IMR-90 (cell line): ENCODE results near the gene CNOT10. TPM values are rescaled to one million over a fixed set of nuclear protein-coding genes. Genes with fewer than 3 reads are reported as not detected.

Experiments
- ATAC-seq: fragments of 200-7000 bp; cut with Tn5 transposase; 2 replicates; pipeline ENCODE4 v1.9.1; 2020; ENCODE audit warnings: low read depth, mild to moderate bottlenecking, moderate library complexity
- BruUV-seq: library from RNA; stranded (reverse); fragments of 400-500 nt; replicated peaks from 2 replicates; lab custom pipeline; 2021; lab: Mats Ljungman, UMichigan
- CTCF ChIA-PET: fragments of 300-600 bp; formaldehyde crosslinking; extraction: SDS; loops from one replicate; lab custom pipeline; 2021; ENCODE audit warnings: antibody characterized with exemption; lab: Yijun Ruan, JAX
- POLR2A ChIA-PET: fragments of 300-600 bp; sonication (Branson Sonifier 250); formaldehyde crosslinking; loops from one replicate; lab custom pipeline; 2022; ENCODE audit warnings: antibody characterized with exemption; ENCODE audit not compliant: unreplicated experiment; lab: Charles Lee
- DNase-seq: peaks from one replicate; pipeline ENCODE4 v3.0.0; 2013
- H2AFZ ChIP-seq: replicated peaks from 2 replicates; pipeline ENCODE3; 2013; ENCODE audit warnings: low read length, mild to moderate bottlenecking; ENCODE audit not compliant: poor library complexity
- H2AK5ac ChIP-seq: 2 replicates; pipeline ENCODE4 v1.6.1; 2013; ENCODE audit warnings: low read depth, low read length, inconsistent platforms
- H2AK9ac ChIP-seq: replicated peaks from 2 replicates; pipeline ENCODE3; 2013; ENCODE audit warnings: mild to moderate bottlenecking, low read depth, low read length, moderate library complexity; ENCODE audit not compliant: poor library complexity
- H2BK120ac ChIP-seq: 2 replicates; pipeline ENCODE4 v1.6.1; 2013; ENCODE audit warnings: low read depth, low read length, inconsistent platforms
- H2BK15ac ChIP-seq: 3 replicates; pipeline ENCODE4 v1.6.1; 2013; ENCODE audit warnings: low read depth, low read length, inconsistent platforms
- H2BK20ac ChIP-seq: 2 replicates; pipeline ENCODE4 v1.6.1; 2013; ENCODE audit warnings: low read depth, mild to moderate bottlenecking, inconsistent platforms, low read length, moderate library complexity
- H2BK5ac ChIP-seq: 2 replicates; pipeline ENCODE4 v1.6.1; 2013; ENCODE audit warnings: mild to moderate bottlenecking, low read depth, low read length, inconsistent platforms; ENCODE audit not compliant: poor library complexity, severe bottlenecking
- H3K14ac ChIP-seq: replicated peaks from 2 replicates; pipeline ENCODE4 v1.6.1; 2013; ENCODE audit warnings: low read depth, low read length, inconsistent platforms
- H3K18ac ChIP-seq: 2 replicates; pipeline ENCODE4 v1.6.1; 2013; ENCODE audit warnings: low read depth, low read length, control low read depth
- H3K23ac ChIP-seq: 2 replicates; pipeline ENCODE4 v1.6.1; 2013; ENCODE audit warnings: low read depth, low read length, inconsistent platforms
- H3K27ac ChIP-seq: 2 replicates; pipeline ENCODE4 v1.5.1; 2013; ENCODE audit warnings: mild to moderate bottlenecking, control low read depth, low read length; ENCODE audit not compliant: insufficient read depth
- H3K27me3 ChIP-seq: 2 replicates; pipeline ENCODE4 v1.6.1; 2013; ENCODE audit warnings: low read length; ENCODE audit not compliant: control insufficient read depth, insufficient read depth
- H3K36me3 ChIP-seq: 2 replicates; pipeline ENCODE4 v1.6.1; 2013; ENCODE audit warnings: low read length, mixed read lengths; ENCODE audit not compliant: control insufficient read depth, insufficient read depth
- H3K4ac ChIP-seq: 2 replicates; pipeline ENCODE4 v1.6.1; 2013; ENCODE audit warnings: low read depth, low read length, inconsistent platforms
- H3K4me1 ChIP-seq: 2 replicates; pipeline ENCODE4 v1.6.1; 2013; ENCODE audit warnings: low read length, mixed read lengths; ENCODE audit not compliant: control insufficient read depth, insufficient read depth
- H3K4me2 ChIP-seq: 2 replicates; pipeline ENCODE4 v1.6.1; 2013; ENCODE audit warnings: low read depth, mild to moderate bottlenecking, control low read depth, low read length, moderate library complexity
- H3K4me3 ChIP-seq: 2 replicates; pipeline ENCODE4 v1.5.1; 2013; ENCODE audit warnings: low read depth, mild to moderate bottlenecking, control low read depth, low read length, moderate library complexity; ENCODE audit not compliant: insufficient read depth
- H3K56ac ChIP-seq: 2 replicates; pipeline ENCODE4 v1.6.1; 2013; ENCODE audit warnings: low read length, inconsistent platforms; ENCODE audit not compliant: insufficient read depth; ENCODE audit errors: extremely low read depth
- H3K79me1 ChIP-seq, 2 experiments: 2 replicates each; pipeline ENCODE4 v1.6.1; 2013; ENCODE audit warnings: low read length in 2 of 2, inconsistent platforms in 1 of 2, low read depth in 1 of 2
- H3K9ac ChIP-seq: 2 replicates; pipeline ENCODE4 v1.6.1; 2013; ENCODE audit warnings: low read depth, low read length, control low read depth
- H3K9me1 ChIP-seq: 2 replicates; pipeline ENCODE4 v1.6.1; 2013; ENCODE audit warnings: low read length, inconsistent platforms; ENCODE audit not compliant: insufficient read depth
- H3K9me3 ChIP-seq: 2 replicates; pipeline ENCODE4 v1.6.1; 2013; ENCODE audit warnings: low read length; ENCODE audit not compliant: control insufficient read depth, insufficient read depth
- H4K20me1 ChIP-seq: 2 replicates; pipeline ENCODE4 v1.6.1; 2013; ENCODE audit warnings: low read length, inconsistent platforms; ENCODE audit not compliant: insufficient read depth
- H4K5ac ChIP-seq: 2 replicates; pipeline ENCODE4 v1.6.1; 2013; ENCODE audit warnings: mild to moderate bottlenecking, low read depth, low read length, control low read depth
- H4K8ac ChIP-seq, 2 experiments: 2 replicates each; pipeline ENCODE4 v1.6.1; 2013; ENCODE audit warnings: low read depth in 2 of 2, low read length in 2 of 2, control low read depth in 1 of 2, inconsistent platforms in 1 of 2
- H4K91ac ChIP-seq: 2 replicates; pipeline ENCODE4 v1.6.1; 2013; ENCODE audit warnings: low read depth, low read length, inconsistent platforms; ENCODE audit not compliant: insufficient read depth
- CHD1 ChIP-seq: IDR thresholded peaks from 2 replicates; pipeline ENCODE4 v1.6.1; 2012; ENCODE audit warnings: low read depth, low read length, improper control_type of control experiment
- CTCF ChIP-seq: conservative IDR thresholded peaks from 2 replicates; pipeline ENCODE4 v1.5.1; 2012; ENCODE audit warnings: mild to moderate bottlenecking, low read depth, low read length, improper control_type of control experiment
- NFE2L2 ChIP-seq: fragments of 150-350 bp; IDR thresholded peaks from 2 replicates; pipeline ENCODE4 v1.6.1; 2016; ENCODE audit warnings: low read depth, mild to moderate bottlenecking, low read length
- WGBS, 2 experiments: methylation state at CpG; one replicate each; pipeline versions ENCODE4 v1.1.5 to v1.1.7; 2013; ENCODE audit warnings: missing lambda C conversion rate in 2 of 2; ENCODE audit not compliant: insufficient read length in 1 of 2; ENCODE audit errors: extremely low coverage in 2 of 2; 5-methylcytosine and 5-hydroxymethylcytosine counted together
- dilution Hi-C: fragments of 300-500 bp; cut with HindIII; formaldehyde crosslinking; loops from one replicate; pipeline ENCODE4 v1.14.3; 2018; ENCODE audit warnings: low sequenced_read_pairs; ENCODE audit not compliant: unreplicated experiment
- in situ Hi-C: fragments of 300-500 bp; cut with MboI; formaldehyde crosslinking; loops from 3 replicates; pipeline ENCODE4 v1.14.3; 2019; ENCODE audit warnings: low sequenced_read_pairs, inconsistent platforms, mixed read lengths
- intact Hi-C: fragments of 100-400 bp; cut with micrococcal nuclease; formaldehyde crosslinking; loops from 2 replicates; pipeline ENCODE4 v1.10.0; 2022
- polyA plus RNA-seq, 3 experiments: library from polyadenylated mRNA; depleted of rRNA; stranded (reverse); fragments of >200 nt; gene quantifications; 2 replicates each; pipeline ENCODE4 v1.2.3, GENCODE V29; 2012; ENCODE audit warnings: low replicate concordance in 1 of 3
- total RNA-seq: library from RNA; depleted of rRNA; stranded (reverse); fragments of >200 nt; gene quantifications from 2 replicates; pipeline ENCODE4 v1.2.3, GENCODE V29; 2012

Gene CNOT10
- total and polyA plus RNA-seq, 2 of the 4 experiments (the other 2 are of a cell fraction), result 15.8 to 20.4 TPM

DNA sequence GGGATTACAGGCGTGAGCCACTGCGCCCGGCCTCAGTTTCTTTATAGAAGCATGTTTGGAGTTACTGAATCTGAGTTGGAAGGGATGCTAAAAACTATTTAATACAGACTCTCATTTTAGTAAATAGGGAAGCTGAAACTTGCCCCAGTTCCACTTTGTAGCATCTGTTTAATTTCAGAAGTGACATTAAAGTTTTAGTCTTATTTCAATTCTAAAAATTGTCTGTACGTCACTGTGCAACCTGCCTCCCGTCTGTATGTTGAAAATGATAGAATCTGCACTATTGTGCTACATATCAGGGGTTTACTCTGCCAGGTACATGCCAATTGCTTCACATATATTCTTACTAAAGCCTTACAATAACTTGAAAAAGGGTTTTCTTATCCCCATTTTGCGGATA lies 15.3 kb downstream of the CNOT10 start:
- Histone ChIP-seq H2AFZ (no peak overlapping the region), H2BK120ac (no peak overlapping the region), H3K27me3 (no peaks in the 10 kb centered on the region), H3K4me2 (no peak overlapping the region), H3K36me3 (peaks cover 3% of the 10 kb centered on the region; the same call in 1 of the 2 replicates), H2BK20ac (no peak overlapping the region), H2AK5ac (no peak overlapping the region), H3K79me1 (peaks cover 27 to 31% of the 10 kb centered on the region in 2 experiments; a peak in 3 of 4 replicates), H3K9me1 (no peaks in the 10 kb centered on the region), H2AK9ac (no peak overlapping the region), H3K9ac (no peak overlapping the region), H3K23ac (no peak overlapping the region), H3K56ac (no peak overlapping the region), H2BK15ac (no peak overlapping the region), H3K18ac (no peak overlapping the region), H3K4me1 (no peaks in the 10 kb centered on the region), H3K4ac (no peak overlapping the region), H4K8ac (no peak overlapping the region), H2BK5ac (no peak overlapping the region), H3K14ac (no peak overlapping the region), H4K5ac (no peak overlapping the region), H3K27ac (no peak overlapping the region), H3K4me3 (no peak overlapping the region), H3K9me3 (no peaks in the 10 kb centered on the region), H4K91ac (no peak overlapping the region), H4K20me1 (0 out of 2 replicates have a peak, but pooled peaks cover 5% of the 10 kb centered on the region)
- BruUV-seq, result no TSS peak
- in situ Hi-C loops (no loop called here), dilution Hi-C loops (no loop called here), intact Hi-C loops (no loop called here)
- ChIA-PET POLR2A (no interaction called here), CTCF (no interaction called here)
- DNase-seq (no peak), ATAC-seq (no peak)
- TF ChIP-seq NFE2L2 (no peak), CTCF (no peak), CHD1 (no peak)
- WGBS, 2 experiments, result no CpG with 5 or more reads among the region's 6 CpGs
